ENCODE data around the gene LCLAT1.

Gene LCLAT1

DNA sequence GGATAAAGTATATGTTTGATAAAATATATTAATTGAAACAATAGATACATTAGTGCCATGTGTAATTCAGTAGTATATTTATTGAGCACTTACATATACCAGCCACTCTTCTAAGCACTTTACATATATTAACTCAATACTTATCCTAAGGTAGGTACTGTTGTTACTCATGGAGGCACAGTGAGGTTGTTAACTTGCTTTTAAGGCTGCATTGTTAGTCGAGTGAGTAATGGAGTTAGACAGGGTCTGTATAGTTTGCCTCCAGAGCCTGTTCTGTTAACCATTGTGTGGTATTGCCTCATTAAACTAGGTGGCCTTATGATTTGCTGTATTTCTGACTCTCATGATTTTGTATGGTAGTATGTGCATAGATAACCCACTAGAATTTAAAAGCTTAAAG is 44.2 kb downstream of the LCLAT1 start:
- no peak for DNase-seq (ENCODE audit: low read depth in 1 of 2, low spot score in 1 of 2)
- TF ChIP-seq GABPA (IDR thresholded peaks at IDR 0.05; ENCODE audit: low read depth) (no peak), SPI1 (IDR thresholded peaks at IDR 0.05; ENCODE audit: borderline replicate concordance, low read depth) (no peak), POLR2AphosphoS5 (IDR thresholded peaks at IDR 0.05; ENCODE audit: low read depth) (no peak)
- TF ChIP-seq, protein P1, sequence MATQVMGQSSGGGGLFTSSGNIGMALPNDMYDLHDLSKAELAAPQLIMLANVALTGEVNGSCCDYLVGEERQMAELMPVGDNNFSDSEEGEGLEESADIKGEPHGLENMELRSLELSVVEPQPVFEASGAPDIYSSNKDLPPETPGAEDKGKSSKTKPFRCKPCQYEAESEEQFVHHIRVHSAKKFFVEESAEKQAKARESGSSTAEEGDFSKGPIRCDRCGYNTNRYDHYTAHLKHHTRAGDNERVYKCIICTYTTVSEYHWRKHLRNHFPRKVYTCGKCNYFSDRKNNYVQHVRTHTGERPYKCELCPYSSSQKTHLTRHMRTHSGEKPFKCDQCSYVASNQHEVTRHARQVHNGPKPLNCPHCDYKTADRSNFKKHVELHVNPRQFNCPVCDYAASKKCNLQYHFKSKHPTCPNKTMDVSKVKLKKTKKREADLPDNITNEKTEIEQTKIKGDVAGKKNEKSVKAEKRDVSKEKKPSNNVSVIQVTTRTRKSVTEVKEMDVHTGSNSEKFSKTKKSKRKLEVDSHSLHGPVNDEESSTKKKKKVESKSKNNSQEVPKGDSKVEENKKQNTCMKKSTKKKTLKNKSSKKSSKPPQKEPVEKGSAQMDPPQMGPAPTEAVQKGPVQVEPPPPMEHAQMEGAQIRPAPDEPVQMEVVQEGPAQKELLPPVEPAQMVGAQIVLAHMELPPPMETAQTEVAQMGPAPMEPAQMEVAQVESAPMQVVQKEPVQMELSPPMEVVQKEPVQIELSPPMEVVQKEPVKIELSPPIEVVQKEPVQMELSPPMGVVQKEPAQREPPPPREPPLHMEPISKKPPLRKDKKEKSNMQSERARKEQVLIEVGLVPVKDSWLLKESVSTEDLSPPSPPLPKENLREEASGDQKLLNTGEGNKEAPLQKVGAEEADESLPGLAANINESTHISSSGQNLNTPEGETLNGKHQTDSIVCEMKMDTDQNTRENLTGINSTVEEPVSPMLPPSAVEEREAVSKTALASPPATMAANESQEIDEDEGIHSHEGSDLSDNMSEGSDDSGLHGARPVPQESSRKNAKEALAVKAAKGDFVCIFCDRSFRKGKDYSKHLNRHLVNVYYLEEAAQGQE (IDR thresholded peaks at IDR 0.05; ENCODE audit: insufficient replicate concordance, low read depth) = no peak
- TF ChIP-seq, protein P2, sequence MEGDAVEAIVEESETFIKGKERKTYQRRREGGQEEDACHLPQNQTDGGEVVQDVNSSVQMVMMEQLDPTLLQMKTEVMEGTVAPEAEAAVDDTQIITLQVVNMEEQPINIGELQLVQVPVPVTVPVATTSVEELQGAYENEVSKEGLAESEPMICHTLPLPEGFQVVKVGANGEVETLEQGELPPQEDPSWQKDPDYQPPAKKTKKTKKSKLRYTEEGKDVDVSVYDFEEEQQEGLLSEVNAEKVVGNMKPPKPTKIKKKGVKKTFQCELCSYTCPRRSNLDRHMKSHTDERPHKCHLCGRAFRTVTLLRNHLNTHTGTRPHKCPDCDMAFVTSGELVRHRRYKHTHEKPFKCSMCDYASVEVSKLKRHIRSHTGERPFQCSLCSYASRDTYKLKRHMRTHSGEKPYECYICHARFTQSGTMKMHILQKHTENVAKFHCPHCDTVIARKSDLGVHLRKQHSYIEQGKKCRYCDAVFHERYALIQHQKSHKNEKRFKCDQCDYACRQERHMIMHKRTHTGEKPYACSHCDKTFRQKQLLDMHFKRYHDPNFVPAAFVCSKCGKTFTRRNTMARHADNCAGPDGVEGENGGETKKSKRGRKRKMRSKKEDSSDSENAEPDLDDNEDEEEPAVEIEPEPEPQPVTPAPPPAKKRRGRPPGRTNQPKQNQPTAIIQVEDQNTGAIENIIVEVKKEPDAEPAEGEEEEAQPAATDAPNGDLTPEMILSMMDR (IDR thresholded peaks at IDR 0.05; ENCODE audit: insufficient read depth, low read length) = no peak
- Histone ChIP-seq H3K27me3 (ENCODE audit: insufficient read depth, poor library complexity, severe bottlenecking) (no peaks in the 10 kb centered on the region), H3K27ac (replicated peaks) (no peak overlapping the region), H3K4me3 (replicated peaks; ENCODE audit: insufficient read depth, low read length) (no peak overlapping the region)

DNA sequence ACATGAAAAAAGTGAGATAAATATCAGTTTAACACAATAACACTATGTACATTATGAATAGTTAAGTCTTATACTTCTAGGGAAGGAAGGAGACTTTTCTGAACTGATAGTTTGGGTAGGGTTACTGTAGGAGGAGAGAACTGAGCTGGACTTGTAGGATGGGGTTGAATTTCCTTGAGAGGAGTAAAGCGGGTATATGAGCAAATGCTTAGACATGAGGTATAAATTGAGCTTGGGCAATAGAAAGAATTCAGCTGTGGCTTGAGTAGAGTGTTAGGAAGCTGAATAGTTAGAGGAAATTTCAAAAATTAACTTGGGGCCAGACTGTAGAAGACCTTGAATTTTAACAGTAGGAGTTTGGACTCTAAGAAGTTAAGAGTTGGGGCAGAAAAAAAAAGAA is 45.1 kb downstream of the LCLAT1 start:
- Histone ChIP-seq H3K4me3 (replicated peaks; ENCODE audit: insufficient read depth, low read length) (no peak overlapping the region), H3K27ac (replicated peaks) (no peak overlapping the region), H3K27me3 (ENCODE audit: insufficient read depth, poor library complexity, severe bottlenecking) (no peaks in the 10 kb centered on the region)
- TF ChIP-seq, protein P1 (IDR thresholded peaks at IDR 0.05; ENCODE audit: insufficient replicate concordance, low read depth) = no peak
- no peak for TF ChIP-seq SPI1 (IDR thresholded peaks at IDR 0.05; ENCODE audit: borderline replicate concordance, low read depth)
- TF ChIP-seq GABPA (IDR thresholded peaks at IDR 0.05; ENCODE audit: low read depth) = no peak
- TF ChIP-seq, protein P2 (IDR thresholded peaks at IDR 0.05; ENCODE audit: insufficient read depth, low read length) = no peak
- TF ChIP-seq POLR2AphosphoS5 (IDR thresholded peaks at IDR 0.05; ENCODE audit: low read depth) = no peak
- no peak for DNase-seq (ENCODE audit: low read depth in 1 of 2, low spot score in 1 of 2)

DNA sequence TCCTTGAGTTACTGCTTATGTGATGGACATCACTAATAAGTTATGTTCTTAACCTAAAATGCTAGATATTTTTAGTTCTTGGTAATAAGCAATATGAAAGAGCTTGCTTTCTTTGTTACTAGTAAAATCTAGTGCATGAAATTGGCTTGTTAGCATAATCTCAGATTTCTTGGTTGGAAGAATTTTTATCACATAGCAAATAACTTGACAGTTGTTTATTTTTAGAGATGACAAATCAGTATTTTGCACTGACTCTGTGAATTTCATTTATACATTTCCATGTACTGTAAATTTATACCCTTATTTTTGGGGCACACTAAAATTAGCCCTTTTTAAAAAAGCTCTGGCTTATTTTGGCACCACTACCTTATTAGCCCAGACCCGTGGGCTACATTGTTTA is 45.6 kb downstream of the LCLAT1 start:
- no peak overlapping the region for H3K4me3 ChIP-seq (replicated peaks; ENCODE audit: insufficient read depth, low read length)
- no peak for DNase-seq (ENCODE audit: low read depth in 1 of 2, low spot score in 1 of 2)
- TF ChIP-seq POLR2AphosphoS5 (IDR thresholded peaks at IDR 0.05; ENCODE audit: low read depth) = no peak
- TF ChIP-seq, protein P2 (IDR thresholded peaks at IDR 0.05; ENCODE audit: insufficient read depth, low read length) = no peak
- TF ChIP-seq GABPA (IDR thresholded peaks at IDR 0.05; ENCODE audit: low read depth) = no peak
- no peak for TF ChIP-seq SPI1 (IDR thresholded peaks at IDR 0.05; ENCODE audit: borderline replicate concordance, low read depth)
- TF ChIP-seq, protein P1 (IDR thresholded peaks at IDR 0.05; ENCODE audit: insufficient replicate concordance, low read depth) = no peak
- H3K27me3 ChIP-seq (ENCODE audit: insufficient read depth, poor library complexity, severe bottlenecking) = no peaks in the 10 kb centered on the region
- no peak overlapping the region for H3K27ac ChIP-seq (replicated peaks)

Data from HL-60 (cell line).